HEK293T (cell line): Measurements from ENCODE around the gene FGF2.

ENCODE experiments used
- ARNT ChIP-seq: fragments of 450-650 bp; IDR thresholded peaks from 2 replicates; pipeline ENCODE4 v1.6.1; 2017; ENCODE audit warnings: mild to moderate bottlenecking
- ELF4 ChIP-seq: fragments of 450-650 bp; IDR thresholded peaks from 2 replicates; pipeline ENCODE4 v1.6.1; 2017; ENCODE audit warnings: antibody characterized with exemption
- FOXA1 ChIP-seq: fragments of 450-650 bp; IDR thresholded peaks from 2 replicates; pipeline ENCODE4 v1.6.1; 2016; ENCODE audit warnings: mild to moderate bottlenecking
- FOXK2 ChIP-seq: fragments of 450-650 bp; IDR thresholded peaks from 2 replicates; pipeline ENCODE4 v1.6.1; 2016; ENCODE audit warnings: mild to moderate bottlenecking
- FOXM1 ChIP-seq: fragments of 450-650 bp; IDR thresholded peaks from 2 replicates; pipeline ENCODE4 v1.6.1; 2017; ENCODE audit warnings: mild to moderate bottlenecking, borderline replicate concordance
- L3MBTL2 ChIP-seq: fragments of 450-650 bp; conservative IDR thresholded peaks from 2 replicates; pipeline ENCODE4 v1.6.1; 2016; ENCODE audit warnings: mild to moderate bottlenecking
- NFRKB ChIP-seq: fragments of 450-650 bp; IDR thresholded peaks from 2 replicates; pipeline ENCODE4 v1.6.1; 2016; ENCODE audit warnings: mild to moderate bottlenecking, moderate library complexity
- SP1 ChIP-seq: fragments of 450-650 bp; IDR thresholded peaks from 2 replicates; pipeline ENCODE4 v1.6.1; 2017
- SUZ12 ChIP-seq: fragments of 450-650 bp; IDR thresholded peaks from 2 replicates; pipeline ENCODE4 v1.6.1; 2016; ENCODE audit warnings: mild to moderate bottlenecking
- ZNF384 ChIP-seq: fragments of 450-650 bp; IDR thresholded peaks from 2 replicates; pipeline ENCODE4 v1.6.1; 2016

GRCh38 chr4:122816476-122816875 lies 10.2 kb upstream of the FGF2 start:
- TF ChIP-seq SUZ12: no peak
- no peak for TF ChIP-seq ZNF384
- no peak for TF ChIP-seq ARNT
- no peak for TF ChIP-seq L3MBTL2
- TF ChIP-seq ELF4: no peak
- TF ChIP-seq SP1: no peak
- no peak for TF ChIP-seq FOXA1
- TF ChIP-seq NFRKB: no peak
- TF ChIP-seq FOXK2: no peak
- no peak for TF ChIP-seq FOXM1
